Testis (tissue), 3 donors: ENCODE data around the gene ARPC1A. TPM values are rescaled to one million over a fixed set of nuclear protein-coding genes. Genes with fewer than 3 reads are reported as not detected.
"Not testable (repeated sequence)": the region's sequence is repeated elsewhere in the genome, so short reads cannot be mapped to it uniquely, and the experiment has no call there.

Source experiments
- DNase-seq: peaks from one replicate; pipeline ENCODE4 v3.0.0-alpha.2; 2019
- H3K27ac ChIP-seq, 2 donors: fragments of 200-600 bp; sonication (generic); one replicate each; pipeline ENCODE4 v1.5.1; 2019
- H3K27me3 ChIP-seq: fragments of 200-600 bp; sonication (generic); one replicate; pipeline ENCODE4 v1.5.1; 2019
- H3K36me3 ChIP-seq: fragments of 200-600 bp; sonication (generic); one replicate; pipeline ENCODE4 v1.5.1; 2017; ENCODE audit warnings: low read depth; ENCODE audit errors: missing control alignments
- H3K4me1 ChIP-seq: fragments of 200-600 bp; sonication (generic); one replicate; pipeline ENCODE4 v1.5.1; 2019
- H3K4me3 ChIP-seq, 2 donors: fragments of 200-600 bp; sonication (generic); one replicate each; pipeline ENCODE4 v1.5.1; 2017 to 2019
- H3K9me3 ChIP-seq: fragments of 200-600 bp; sonication (generic); one replicate; pipeline ENCODE4 v1.5.1; 2017
- CTCF ChIP-seq, 3 experiments: fragments of 450-650 bp in 2 of 3; fragments of 200-600 bp in 1 of 3; sonication (generic) in 1 of 3; IDR thresholded peaks; one replicate each; pipeline ENCODE4 v1.5.1; 2016 to 2019; ENCODE audit warnings: antibody characterized with exemption in 3 of 3, mild to moderate bottlenecking in 2 of 3, moderate library complexity in 1 of 3
- POLR2A ChIP-seq: fragments of 450-650 bp; IDR thresholded peaks from one replicate; pipeline ENCODE4 v1.6.1; 2017; ENCODE audit warnings: antibody characterized with exemption, mild to moderate bottlenecking, moderate library complexity
- WGBS, 2 donors: methylation state at CpG; one replicate each; pipeline ENCODE4 v1.1.5; 2018; 5-methylcytosine and 5-hydroxymethylcytosine counted together
- intact Hi-C: fragments of 100-400 bp; cut with DNase I; formaldehyde crosslinking; loops from one replicate; pipeline ENCODE4 v1.15.1; 2023; ENCODE audit warnings: low total_unique reads
- polyA plus RNA-seq: library from polyadenylated mRNA; stranded (reverse); fragments of 350-450 nt; fragmentation: Illumina TruSeq; extraction: RNeasy Lipid Tissue Mini Kit (QIAGEN cat#74804); gene quantifications from one replicate; pipeline ENCODE4 v1.2.3, GENCODE V29; 2014; ENCODE audit warnings: low read depth, low replicate concordance; ENCODE audit not compliant: insufficient read depth
- total RNA-seq, 2 donors: library from RNA; depleted of rRNA; stranded (reverse); fragments of >200 nt; gene quantifications; one replicate each; pipeline ENCODE4 v1.2.3, GENCODE V29; 2016

ARPC1A gene
- total and polyA plus RNA-seq, 3 donors from 2014 or later = 91.8 to 120 (median 117) TPM

GRCh38 chr7:99383791-99384370 lies 58.2 kb downstream of the ARPC1A start:
- no peak overlapping the region for H3K27ac ChIP-seq
- peaks cover 21% of the 10 kb centered on the region for H3K4me1 ChIP-seq
- no peak overlapping the region for H3K4me3 ChIP-seq
- H3K27me3 ChIP-seq = no peaks in the 10 kb centered on the region
- WGBS, 2 donors = 87 to 95% methylated on average over 12 to 13 of the region's 13 CpGs
- no peak for TF ChIP-seq POLR2A
- TF ChIP-seq CTCF (IDR thresholded peaks at IDR 0.05) = no peak
- intact Hi-C loops = no loop called here
- no peaks in the 10 kb centered on the region for H3K36me3 ChIP-seq
- DNase-seq = no peak
- H3K9me3 ChIP-seq = no peaks in the 10 kb centered on the region

- Histone ChIP-seq H3K4me1 (peaks cover 15% of the 10 kb centered on the region), H3K27ac (no peak overlapping the region), H3K27me3 (no peaks in the 10 kb centered on the region), H3K4me3 (no peak overlapping the region), H3K36me3 (no peaks in the 10 kb centered on the region), H3K9me3 (no peaks in the 10 kb centered on the region)
- TF ChIP-seq CTCF (IDR thresholded peaks at IDR 0.05) = no peak
- no peak for TF ChIP-seq POLR2A
- no peak for DNase-seq
- WGBS, 2 donors = 90 to 93% methylated on average over 4 of the region's 4 CpGs
- intact Hi-C loops = no loop called here
Measured at GRCh38 chr7:99384523-99384922, 58.8 kb downstream of the ARPC1A start.

- Histone ChIP-seq H3K27ac (no peak overlapping the region), H3K27me3 (no peaks in the 10 kb centered on the region), H3K4me1 (peaks cover 5% of the 10 kb centered on the region), H3K36me3 (no peaks in the 10 kb centered on the region), H3K9me3 (no peaks in the 10 kb centered on the region), H3K4me3 (no peak overlapping the region)
- 91% methylated on average over 8 of the region's 8 CpGs; no CpG with 5 or more reads in 1 of the 2 donors for WGBS, 2 donors
- intact Hi-C loops = no loop called here
- DNase-seq = no peak
- no peak for TF ChIP-seq POLR2A
- no peak for TF ChIP-seq CTCF (IDR thresholded peaks at IDR 0.05)
Measured at GRCh38 chr7:99385564-99385963, 59.9 kb downstream of the ARPC1A start.

GRCh38 chr7:99386584-99387238 lies 61.0 kb downstream of the ARPC1A start:
- H3K27me3 ChIP-seq = no peaks in the 10 kb centered on the region
- TF ChIP-seq CTCF (IDR thresholded peaks at IDR 0.05) (no peak), POLR2A (no peak)
- intact Hi-C loops = no loop called here
- H3K4me1 ChIP-seq = no peaks in the 10 kb centered on the region
- no peak for DNase-seq
- no peaks in the 10 kb centered on the region for H3K9me3 ChIP-seq
- H3K36me3 ChIP-seq = no peaks in the 10 kb centered on the region
- 92% methylated on average over 8 to 9 of the region's 9 CpGs for WGBS, 2 donors
- H3K4me3 ChIP-seq = no peak overlapping the region
- no peak overlapping the region for H3K27ac ChIP-seq

- H3K27ac ChIP-seq, H3K4me3 ChIP-seq, H3K27me3 ChIP-seq, H3K9me3 ChIP-seq, intact Hi-C loops, H3K4me1 ChIP-seq, H3K36me3 ChIP-seq, DNase-seq: not testable (repeated sequence)
- WGBS, 2 donors = 91 to 97% methylated on average over 14 of the region's 14 CpGs
Measured at GRCh38 chr7:99387239-99387635, 61.5 kb downstream of the ARPC1A start.
